ENCODE results near the gene DCANP1.

Gene DCANP1

DNA sequence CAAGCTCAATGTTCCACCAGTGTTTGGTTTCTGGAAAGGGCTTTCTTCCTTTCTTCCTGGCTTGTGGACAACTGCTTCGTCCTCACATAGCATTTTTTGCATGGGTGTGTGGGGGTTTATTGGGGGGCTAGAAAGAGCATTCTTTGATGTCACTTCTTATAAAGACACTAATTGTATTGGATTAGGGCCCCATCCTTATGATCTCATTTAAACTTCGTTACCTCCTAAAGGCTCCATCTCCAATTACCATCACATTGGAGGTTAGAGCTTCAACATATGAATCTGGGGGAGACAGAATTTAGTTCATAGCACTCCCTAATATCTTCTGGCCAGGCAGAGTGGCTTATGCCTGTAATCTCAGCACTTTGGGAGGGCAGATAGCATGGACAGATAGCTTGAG is 42.1 kb downstream of the DCANP1 start:
- no peak for DNase-seq

- DNase-seq: no peak
These were observed 45.1 kb downstream of the DCANP1 start for GRCh38 chr5:135402031-135402430.

DNA sequence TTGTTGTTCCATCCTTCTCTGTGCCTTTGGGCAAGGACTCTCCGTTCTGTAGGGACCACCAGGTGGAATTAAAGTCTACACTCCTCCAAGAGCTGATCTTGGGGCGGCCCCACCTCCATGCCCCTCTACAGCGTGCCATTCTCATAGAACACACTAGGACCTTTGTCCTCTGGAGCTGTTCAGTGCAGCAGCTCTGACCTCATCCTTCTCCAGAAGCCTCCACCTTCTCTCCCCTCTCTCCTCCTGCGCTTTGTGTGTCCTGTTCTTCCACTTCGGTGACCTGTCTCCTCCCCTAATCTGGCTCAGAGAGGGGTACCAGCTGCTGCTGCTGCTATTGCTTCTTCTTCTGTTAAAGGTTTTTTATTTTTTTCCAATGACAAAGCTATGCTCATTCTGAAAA is 46.3 kb downstream of the DCANP1 start:
- DNase-seq: no peak

- DNase-seq: no peak
These were observed 47.2 kb downstream of the DCANP1 start for GRCh38 chr5:135399794-135400542.

- DNase-seq: peak; percentile 78
These were observed 48.0 kb downstream of the DCANP1 start, which contains the start of gene MACROH2A1 for GRCh38 chr5:135398855-135399793. TSS of gene MACROH2A1 (minus strand) at chr5:135399231. CDS start at chr5:135389093, 10,138 bp downstream.

- peak in 1 of 2 donors; percentile 29 for DNase-seq
These were observed 48.8 kb downstream of the DCANP1 start for GRCh38 chr5:135398160-135398854.

- DNase-seq: no peak
These were observed 50.1 kb downstream of the DCANP1 start for GRCh38 chr5:135397084-135397483.

- no peak for DNase-seq
These were observed 50.6 kb downstream of the DCANP1 start for GRCh38 chr5:135396459-135397055.

DNA sequence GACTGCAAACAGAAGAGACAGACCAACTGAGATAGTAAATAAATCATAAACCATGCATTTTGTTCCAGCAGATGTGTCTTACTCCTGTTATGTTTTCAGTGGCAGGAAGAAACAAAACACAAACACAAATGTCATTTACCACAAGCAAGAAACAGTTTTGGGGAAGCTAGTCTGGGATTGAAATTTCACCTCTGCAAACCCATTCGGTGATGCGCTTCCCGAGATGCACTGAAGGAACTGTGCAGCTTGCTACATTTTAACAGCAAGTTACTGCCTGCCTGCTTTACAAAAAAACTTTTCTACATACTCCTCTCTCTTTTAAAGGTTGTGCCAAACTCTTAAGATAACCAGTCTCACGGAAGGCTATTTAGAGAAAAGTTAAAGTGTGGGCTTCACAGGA is 51.3 kb downstream of the DCANP1 start:
- no peak for DNase-seq

DNA sequence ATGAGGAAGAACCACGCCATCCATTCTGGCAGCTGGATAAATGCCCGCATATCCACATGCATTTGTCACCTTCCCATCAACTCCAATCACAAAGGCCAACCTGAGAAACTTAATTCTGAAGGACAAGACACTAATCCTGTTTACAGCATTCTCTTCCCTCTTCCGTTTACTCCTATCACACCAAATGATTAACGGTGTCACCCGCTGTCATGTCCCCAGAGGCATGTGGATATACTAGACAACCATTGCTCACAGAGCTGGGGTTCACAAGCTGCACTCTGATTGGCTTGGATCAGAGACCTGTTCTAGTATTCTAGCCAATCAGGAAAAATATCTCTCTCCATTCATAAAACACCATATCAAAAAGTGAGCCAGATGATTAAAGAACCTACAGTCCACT is 51.7 kb downstream of the DCANP1 start:
- DNase-seq: no peak

Measured in stimulated activated CD4-positive, alpha-beta T cell treated with anti-CD3 and anti-CD28 coated beads, Interleukin-2, amount 100 ng/mL, for 48 hours (primary cell).